AG04449 (cell line): ENCODE results near the gene ACADVL.
"Not testable (repeated sequence)": the region's sequence is repeated elsewhere in the genome, so short reads cannot be mapped to it uniquely, and the experiment has no call there.

ENCODE experiments used
- CTCF ChIA-PET: fragments of 350-600 bp; formaldehyde crosslinking; extraction: SDS; loops from one replicate; lab custom pipeline; 2021; ENCODE audit warnings: antibody characterized with exemption; lab: Yijun Ruan, JAX
- POLR2A ChIA-PET: fragments of 400-600, 350-600 bp; formaldehyde crosslinking; extraction: SDS; loops from one replicate; lab custom pipeline; 2020; ENCODE audit warnings: antibody characterized with exemption, inconsistent platforms; lab: Yijun Ruan, JAX
- DNase-seq: peaks from one replicate; pipeline ENCODE4 v3.0.0-alpha.2; 2010; ENCODE audit warnings: low read depth, low spot score
- H3K4me3 ChIP-seq: 2 replicates; pipeline ENCODE4 v1.5.1; 2011; ENCODE audit warnings: low read depth, mild to moderate bottlenecking, control low read depth, low read length
- CTCF ChIP-seq: IDR thresholded peaks from one replicate; pipeline ENCODE4 v1.5.1; 2011; ENCODE audit warnings: mild to moderate bottlenecking, moderate library complexity, low read length, control low read depth, inconsistent platforms; ENCODE audit not compliant: insufficient read depth; ENCODE audit errors: missing control alignments

ACADVL gene

GRCh38 chr17:7241783-7242716 is 22.3 kb downstream of the ACADVL start, which contains the start of gene GABARAP:
GABARAP (minus strand) TSS chr17:7242449; CDS start chr17:7242330, 119 bp downstream.
- peak within 1 kb of the TSS; percentile 96 for H3K4me3 ChIP-seq
- ChIA-PET CTCF (interaction anchor here (0.8 to 2.6 kb wide), 6 partner anchors 18 to 319 kb away, joined by 3 to 12 read pairs (median 5); no protein-coding TSS in a partner anchor), POLR2A (interaction anchor here (0.6 to 2.1 kb wide), 8 partner anchors 8 to 162 kb away, joined by 3 to 11 read pairs (median 4); partner anchors contain the start of genes ACADVL, CTDNEP1, DLG4 and DVL2)
- DNase-seq, result no peak
- TF ChIP-seq CTCF, result no peak

GRCh38 chr17:7242717-7243452 is 23.1 kb downstream of the ACADVL start:
- peak; percentile 82 for DNase-seq
- TF ChIP-seq CTCF, result no peak
- ChIA-PET CTCF (interaction anchor here (0.8 to 2.6 kb wide), 4 partner anchors 19 to 318 kb away, joined by 3 to 12 read pairs (median 4); no protein-coding TSS in a partner anchor), POLR2A (interaction anchor here (0.6 to 2.0 kb wide), 4 partner anchors 9 to 106 kb away, joined by 3 to 11 read pairs (median 3); partner anchors contain the start of genes ACADVL, CTDNEP1, DLG4 and DVL2)
- H3K4me3 ChIP-seq, result peak overlapping the region; percentile 96

GRCh38 chr17:7243453-7243729 is 23.7 kb downstream of the ACADVL start:
- no peak for TF ChIP-seq CTCF
- peak overlapping the region; percentile 96 for H3K4me3 ChIP-seq
- ChIA-PET POLR2A (interaction anchor here (2.0 kb wide), 1 partner anchor 23 kb away, joined by 11 read pairs; the partner anchor contains the start of genes ACADVL and DLG4), CTCF (interaction anchor here (1.2 to 2.6 kb wide), 2 partner anchors 23 to 53 kb away, joined by 3 to 12 read pairs; no protein-coding TSS in a partner anchor)
- no peak for DNase-seq

- not testable (repeated sequence) for H3K4me3 ChIP-seq, DNase-seq
- POLR2A ChIA-PET, result interaction anchor here (2.0 kb wide), 1 partner anchor 24 kb away, joined by 11 read pairs; the partner anchor contains the start of genes ACADVL and DLG4
- CTCF ChIA-PET, result interaction anchor here (1.2 to 2.6 kb wide), 2 partner anchors 23 to 52 kb away, joined by 3 to 12 read pairs; no protein-coding TSS in a partner anchor
These were observed 24.1 kb downstream of the ACADVL start for GRCh38 chr17:7243838-7244237.

GRCh38 chr17:7246779-7247178 is 27.0 kb downstream of the ACADVL start:
- TF ChIP-seq CTCF, result no peak
- CTCF ChIA-PET, result no interaction called here
- no peak overlapping the region for H3K4me3 ChIP-seq
- no peak for DNase-seq
- POLR2A ChIA-PET, result no interaction called here

- DNase-seq, result no peak
- ChIA-PET POLR2A (no interaction called here), CTCF (interaction anchor here (1.0 to 1.6 kb wide), 3 partner anchors 47 to 203 kb away, joined by 4 to 5 read pairs (median 4); partner anchors contain the start of gene KCTD11)
- H3K4me3 ChIP-seq, result no peak overlapping the region
- TF ChIP-seq CTCF, result no peak
These were observed 29.1 kb downstream of the ACADVL start for GRCh38 chr17:7248796-7249195.
